ENCODE measurements around the gene MUL1. TPM values are rescaled to one million over a fixed set of nuclear protein-coding genes. Genes with fewer than 3 reads are reported as not detected.

The MUL1 gene
- total RNA-seq (10 to 100 TPM in 5 of 6 donors, 1 to 10 TPM in 1; 9.9 to 16.5 (median 12.2) TPM), polyA plus RNA-seq (10 to 100 TPM in 1 of 2 donors, 1 to 10 TPM in 1; 3.5 to 10.6 TPM)

DNA sequence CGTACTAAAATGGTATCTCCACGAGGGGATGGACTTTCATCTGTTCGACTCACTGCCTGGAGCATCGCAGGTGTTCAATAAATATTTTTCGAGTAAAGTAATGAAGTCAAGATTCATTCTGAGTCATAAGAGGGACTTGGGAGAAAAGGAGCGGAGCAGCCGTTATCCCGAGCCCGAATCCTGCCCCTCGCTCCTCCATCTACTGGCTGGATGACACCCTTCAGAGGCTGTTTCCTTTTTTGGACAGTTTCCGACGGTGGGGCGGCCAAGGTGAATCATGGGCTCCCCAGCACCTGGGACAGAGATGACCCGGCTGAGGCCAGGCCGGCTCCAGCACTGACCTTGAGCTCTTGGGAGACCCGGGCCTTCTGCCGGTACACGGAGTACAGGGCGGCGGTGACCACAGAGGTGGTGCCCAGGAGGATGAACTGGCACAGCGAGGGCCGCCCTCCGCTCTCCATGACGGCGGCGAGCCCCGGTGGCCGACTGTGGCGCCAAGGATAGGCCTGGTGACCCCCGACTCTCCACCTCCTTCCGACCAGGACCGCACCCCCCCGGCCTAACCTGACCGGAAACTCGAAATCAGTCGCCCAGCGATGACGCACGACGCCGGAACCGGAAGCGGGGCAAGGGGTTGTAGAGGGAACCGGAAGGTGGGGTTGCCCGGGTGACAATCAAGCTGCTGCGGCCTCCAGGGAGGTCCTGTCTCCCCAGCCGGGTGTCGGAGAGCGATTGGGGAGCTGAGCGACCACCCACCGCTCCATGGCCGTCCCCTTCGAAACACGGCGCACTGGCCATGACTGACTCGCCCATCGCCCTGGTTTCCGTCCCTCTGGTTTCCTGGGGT is at the start of gene MUL1:
Gene MUL1, minus strand, starts transcription at position 588 of the 847 bp plus-strand sequence. Its CDS starts 127 bp downstream, at position 461.
- intact Hi-C loops (cut with DNase I): no loop called here
- H3K27ac ChIP-seq: peak within 1 kb of the TSS; percentile 48 to 63 (median 56)
- peak; percentile 99 to 100 (median 99) for ATAC-seq
- DNase-seq: peak; percentile 91 to 98 (median 94)
- peak within 1 kb of the TSS; percentile 89 to 99 (median 96) for H3K4me3 ChIP-seq
- H3K9me3 ChIP-seq: no peaks in the 10 kb centered on the region
- no peaks in the 10 kb centered on the region for H3K27me3 ChIP-seq
- TF ChIP-seq, protein P1, sequence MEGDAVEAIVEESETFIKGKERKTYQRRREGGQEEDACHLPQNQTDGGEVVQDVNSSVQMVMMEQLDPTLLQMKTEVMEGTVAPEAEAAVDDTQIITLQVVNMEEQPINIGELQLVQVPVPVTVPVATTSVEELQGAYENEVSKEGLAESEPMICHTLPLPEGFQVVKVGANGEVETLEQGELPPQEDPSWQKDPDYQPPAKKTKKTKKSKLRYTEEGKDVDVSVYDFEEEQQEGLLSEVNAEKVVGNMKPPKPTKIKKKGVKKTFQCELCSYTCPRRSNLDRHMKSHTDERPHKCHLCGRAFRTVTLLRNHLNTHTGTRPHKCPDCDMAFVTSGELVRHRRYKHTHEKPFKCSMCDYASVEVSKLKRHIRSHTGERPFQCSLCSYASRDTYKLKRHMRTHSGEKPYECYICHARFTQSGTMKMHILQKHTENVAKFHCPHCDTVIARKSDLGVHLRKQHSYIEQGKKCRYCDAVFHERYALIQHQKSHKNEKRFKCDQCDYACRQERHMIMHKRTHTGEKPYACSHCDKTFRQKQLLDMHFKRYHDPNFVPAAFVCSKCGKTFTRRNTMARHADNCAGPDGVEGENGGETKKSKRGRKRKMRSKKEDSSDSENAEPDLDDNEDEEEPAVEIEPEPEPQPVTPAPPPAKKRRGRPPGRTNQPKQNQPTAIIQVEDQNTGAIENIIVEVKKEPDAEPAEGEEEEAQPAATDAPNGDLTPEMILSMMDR (IDR thresholded peaks at IDR 0.05): no peak
- WGBS, 2 donors: 0 to 1% methylated on average over 48 to 58 of the region's 58 CpGs
- no peak for FAIRE-seq
- no peaks in the 10 kb centered on the region for H3K36me3 ChIP-seq
- H3K4me1 ChIP-seq: peaks cover 0 to 15% (median 8%) of the 10 kb centered on the region in 3 donors

- 44 to 49% methylated on average over 4 of the region's 4 CpGs for WGBS, 2 donors
- no peak for ATAC-seq
Observed at GRCh38 chr1:20555758-20556120, 47.8 kb upstream of the MUL1 start.

GRCh38 chr1:20555025-20555757 is 47.2 kb upstream of the MUL1 start:
- no peaks in the 10 kb centered on the region for H3K9me3 ChIP-seq
- FAIRE-seq (no peak), ATAC-seq (no peak), DNase-seq (no peak)
- no peaks in the 10 kb centered on the region for H3K36me3 ChIP-seq
- TF ChIP-seq, protein P1 (IDR thresholded peaks at IDR 0.05): no peak
- H3K27me3 ChIP-seq: peaks cover 0 to 6% (median 1%) of the 10 kb centered on the region in 4 donors
- WGBS, 2 donors: 49 to 58% methylated on average over 7 of the region's 7 CpGs
- H3K27ac ChIP-seq: no peak overlapping the region
- H3K4me3 ChIP-seq: no peak overlapping the region
- H3K4me1 ChIP-seq: no peaks in the 10 kb centered on the region
- intact Hi-C loops (cut with DNase I): no loop called here

More at GRCh38 chr1:20555758-20556120, 47.8 kb upstream of the MUL1 start:
- Histone ChIP-seq H3K27me3 (peaks cover 0 to 6% (median 1%) of the 10 kb centered on the region in 4 donors), H3K36me3 (no peaks in the 10 kb centered on the region), H3K9me3 (no peaks in the 10 kb centered on the region), H3K27ac (no peak overlapping the region), H3K4me1 (no peaks in the 10 kb centered on the region), H3K4me3 (no peak overlapping the region)
- DNase-seq: no peak
- TF ChIP-seq, protein P1 (IDR thresholded peaks at IDR 0.05): no peak
- FAIRE-seq: no peak
- intact Hi-C loops (cut with DNase I): no loop called here

- DNase-seq (peak in 1 of 6 donors; percentile 52), FAIRE-seq (no peak), ATAC-seq (peak in 1 of 4 donors; percentile 21)
- H3K4me1 ChIP-seq: no peaks in the 10 kb centered on the region
- H3K27ac ChIP-seq: no peak overlapping the region
- no peaks in the 10 kb centered on the region for H3K9me3 ChIP-seq
- H3K27me3 ChIP-seq: peaks cover 0 to 6% (median 1%) of the 10 kb centered on the region in 4 donors
- TF ChIP-seq, protein P1 (IDR thresholded peaks at IDR 0.05): no peak
- WGBS, 2 donors: 1 to 2% methylated on average over 81 to 82 of the region's 82 CpGs
- H3K4me3 ChIP-seq: peak overlapping the region in 1 of 4 donors; percentile 26
- H3K36me3 ChIP-seq: no peaks in the 10 kb centered on the region
- intact Hi-C loops (cut with DNase I): no loop called here
Observed at GRCh38 chr1:20552728-20553445, 44.9 kb upstream of the MUL1 start.
